Keratinocyte (primary cell): ENCODE measurements around the gene ATP7B.

Experiments used
- CTCF ChIP-seq, 3 experiments: IDR thresholded peaks in 1 of 3; conservative IDR thresholded peaks in 1 of 3; optimal IDR thresholded peaks in 1 of 3; 2 replicates in 2 of 3; 3 replicates in 1 of 3; pipeline versions ENCODE3 to v1.5.1; 2011; ENCODE audit warnings: low read length in 3 of 3, mild to moderate bottlenecking in 3 of 3, moderate library complexity in 2 of 3, control low read depth in 1 of 3, inconsistent platforms in 1 of 3; ENCODE audit not compliant: insufficient read depth in 2 of 3; ENCODE audit errors: extremely low read depth in 1 of 3
- EZH2 ChIP-seq: IDR thresholded peaks from one replicate; pipeline ENCODE4 v1.6.1; 2012; ENCODE audit warnings: inconsistent platforms, mild to moderate bottlenecking, low read length, moderate library complexity

DNA sequence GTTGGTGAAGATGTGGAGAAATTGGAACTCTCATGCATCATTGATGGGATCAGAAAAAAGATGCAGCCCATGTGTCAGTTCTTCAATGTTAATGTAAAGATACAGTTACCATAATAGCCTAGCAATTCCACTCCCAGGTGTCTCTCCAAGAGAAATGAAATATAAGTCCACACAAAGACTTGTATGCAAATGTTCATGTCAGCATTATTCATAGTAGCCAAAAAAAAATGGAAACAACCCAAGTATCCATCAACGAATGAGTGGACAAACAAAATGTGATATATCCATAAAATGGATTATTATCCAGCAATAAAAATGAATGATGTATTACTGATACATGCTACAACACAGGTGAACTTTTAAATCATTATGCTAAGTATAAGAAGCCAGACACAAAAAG, 110.8 kb downstream of the ATP7B start:
- no peak for TF ChIP-seq CTCF (optimal IDR thresholded peaks at IDR 0.05 in 1 of 3, IDR thresholded peaks at IDR 0.05 in 1 of 3, conservative IDR thresholded peaks at IDR 0.05 in 1 of 3; ENCODE audit: extremely low read depth in 1 of 3, insufficient read depth in 2 of 3, low read length in 3 of 3)
- no peak for TF ChIP-seq EZH2
